ENCODE measurements around the gene ZNF689. TPM values are rescaled to one million over a fixed set of nuclear protein-coding genes. Genes with fewer than 3 reads are reported as not detected.
"Not testable (repeated sequence)": the region's sequence is repeated elsewhere in the genome, so short reads cannot be mapped to it uniquely, and the experiment has no call there.

ZNF689 gene
- total RNA-seq, 1 experiment from 2014 or later, result 21.1 TPM

DNA sequence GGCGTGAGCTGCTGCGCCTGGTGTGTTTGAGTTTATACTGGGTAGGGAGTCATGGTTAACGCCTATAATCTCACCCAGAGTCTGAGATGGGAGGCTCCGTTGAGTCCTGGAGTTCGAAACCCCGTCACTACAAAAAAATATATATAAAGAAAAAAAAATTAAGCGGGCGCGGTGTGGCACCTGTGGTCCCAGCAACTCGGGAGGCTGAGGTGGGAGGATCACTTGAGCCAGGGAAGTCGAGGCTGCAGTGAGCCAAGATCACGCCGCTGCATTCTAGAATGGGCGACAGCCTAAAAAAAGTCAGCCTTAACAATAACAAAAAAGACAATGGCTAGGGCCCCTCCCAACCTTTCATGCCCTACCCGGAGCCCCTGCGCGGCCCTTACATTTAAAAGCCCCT, 23.3 kb upstream of the ZNF689 start:
- Histone ChIP-seq H3T11ph (ENCODE audit: low read length) (no peak overlapping the region), H2AFZ (ENCODE audit: low read length) (no peak overlapping the region), H3K14ac (ENCODE audit: insufficient read depth, low read length) (no peak overlapping the region), H4K91ac (ENCODE audit: insufficient read length, low read depth, low read length) (no peak overlapping the region), H3K23me2 (ENCODE audit: insufficient read length, low read depth, low read length, poor library complexity, severe bottlenecking) (no peaks in the 10 kb centered on the region), H2BK15ac (ENCODE audit: low read depth, low read length) (no peak overlapping the region), H3K18ac (ENCODE audit: insufficient read length, low read depth, low read length) (no peak overlapping the region), H4K5ac (ENCODE audit: insufficient read length, low read depth, low read length) (no peak overlapping the region), H2BK120ac (ENCODE audit: low read depth, low read length, poor library complexity, severe bottlenecking) (peak overlapping the region; percentile 39), H3K23ac (ENCODE audit: insufficient read length, low read depth, low read length) (no peak overlapping the region), H3K4me1 (ENCODE audit: insufficient read depth, low read length) (no peaks in the 10 kb centered on the region), H3K56ac (ENCODE audit: insufficient read length, low read depth, low read length) (no peak overlapping the region), H3K9me3 (ENCODE audit: control insufficient read depth, low read depth, low read length) (no peaks in the 10 kb centered on the region), H3K79me2 (ENCODE audit: insufficient read depth, low read length) (no peaks in the 10 kb centered on the region), H3K79me1 (ENCODE audit: insufficient read depth, low read depth, low read length, poor library complexity, severe bottlenecking) (no peaks in the 10 kb centered on the region), H2BK12ac (ENCODE audit: insufficient read length, low read depth, low read length) (no peak overlapping the region), H3K27ac (ENCODE audit: insufficient read length, low read depth, low read length) (no peak overlapping the region), H2BK5ac (ENCODE audit: insufficient read length, low read length) (no peak overlapping the region), H2AK5ac (ENCODE audit: insufficient read length, low read length) (no peak overlapping the region), H3K27me3 (ENCODE audit: insufficient read depth, low read length) (no peaks in the 10 kb centered on the region), H2BK20ac (ENCODE audit: low read depth, low read length, poor library complexity, severe bottlenecking) (no peak overlapping the region), H3K4ac (ENCODE audit: low read depth, low read length) (no peak overlapping the region; the same call in 1 of the 2 replicates), H4K20me1 (ENCODE audit: control insufficient read depth, insufficient read depth, insufficient read length) (no peaks in the 10 kb centered on the region), H3K9ac (ENCODE audit: extremely low read depth, insufficient read length, low read length) (no peak overlapping the region), H3K4me2 (ENCODE audit: insufficient read depth, insufficient read length, low read length) (peak overlapping the region; percentile 38), H4K8ac (replicated peaks; ENCODE audit: insufficient read length, low read depth, low read length) (no peak overlapping the region)
- H3K27ac Mint-ChIP-seq, result no peak overlapping the region
- peak overlapping the region; percentile 92 to 94 for H3K4me3 Mint-ChIP-seq
- H3K9me3 Mint-ChIP-seq, result no peaks in the 10 kb centered on the region
- TF ChIP-seq CTCF (conservative IDR thresholded peaks at IDR 0.05), result no peak
- peaks cover 8% of the 10 kb centered on the region in 2 experiments for H3K4me1 Mint-ChIP-seq
- H3K36me3 Mint-ChIP-seq (ENCODE audit: insufficient read depth in 1 of 3, low read depth in 3 of 3), result no peaks in the 10 kb centered on the region; a peak in 1 of 7 replicates
- no peak for DNase-seq
- WGBS (ENCODE audit: extremely low coverage, insufficient read length, low lambda C conversion rate), result no CpG with 5 or more reads among the region's 17 CpGs
- peaks cover 10% of the 10 kb centered on the region for H3K27me3 Mint-ChIP-seq (ENCODE audit: low read depth)

DNA sequence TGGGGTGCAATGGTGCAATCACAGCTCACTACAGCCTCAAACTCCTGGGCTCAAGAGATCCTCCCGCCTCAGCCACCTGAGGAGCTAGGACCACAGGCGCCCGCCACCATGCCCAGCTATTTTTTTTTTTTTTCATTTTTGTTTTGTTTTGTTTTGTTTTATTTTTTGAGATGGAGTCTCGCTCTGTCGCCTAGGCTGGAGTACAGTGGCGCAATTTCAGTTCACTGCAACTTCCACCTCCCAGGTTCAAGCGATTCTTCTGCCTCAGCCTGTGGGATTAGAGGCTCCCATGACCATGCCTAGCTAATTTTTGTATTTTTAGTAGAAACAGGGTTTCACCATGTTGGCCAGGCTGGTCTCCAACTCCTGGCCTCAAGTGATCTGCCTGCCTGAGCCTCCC, 22.3 kb upstream of the ZNF689 start:
- H2AK5ac ChIP-seq (ENCODE audit: insufficient read length, low read length); H2AFZ ChIP-seq (ENCODE audit: low read length); H3K4me1 Mint-ChIP-seq; H3K23me2 ChIP-seq (ENCODE audit: insufficient read length, low read depth, low read length, poor library complexity, severe bottlenecking); H4K91ac ChIP-seq (ENCODE audit: insufficient read length, low read depth, low read length); H2BK5ac ChIP-seq (ENCODE audit: insufficient read length, low read length); H2BK20ac ChIP-seq (ENCODE audit: low read depth, low read length, poor library complexity, severe bottlenecking); H3K4me2 ChIP-seq (ENCODE audit: insufficient read depth, insufficient read length, low read length); H3K23ac ChIP-seq (ENCODE audit: insufficient read length, low read depth, low read length); H3K79me2 ChIP-seq (ENCODE audit: insufficient read depth, low read length); H3K9me3 ChIP-seq (ENCODE audit: control insufficient read depth, low read depth, low read length); H3K4ac ChIP-seq (ENCODE audit: low read depth, low read length); H3K56ac ChIP-seq (ENCODE audit: insufficient read length, low read depth, low read length); H2BK15ac ChIP-seq (ENCODE audit: low read depth, low read length); H2BK120ac ChIP-seq (ENCODE audit: low read depth, low read length, poor library complexity, severe bottlenecking); H3K79me1 ChIP-seq (ENCODE audit: insufficient read depth, low read depth, low read length, poor library complexity, severe bottlenecking); H3K27ac ChIP-seq (ENCODE audit: insufficient read length, low read depth, low read length); H4K5ac ChIP-seq (ENCODE audit: insufficient read length, low read depth, low read length); H2BK12ac ChIP-seq (ENCODE audit: insufficient read length, low read depth, low read length); H3K4me3 Mint-ChIP-seq; H4K8ac ChIP-seq (replicated peaks; ENCODE audit: insufficient read length, low read depth, low read length); H3K14ac ChIP-seq (ENCODE audit: insufficient read depth, low read length); H3K9me3 Mint-ChIP-seq; H3K18ac ChIP-seq (ENCODE audit: insufficient read length, low read depth, low read length); H3K36me3 Mint-ChIP-seq (ENCODE audit: insufficient read depth in 1 of 3, low read depth in 3 of 3); H3K4me1 ChIP-seq (ENCODE audit: insufficient read depth, low read length); H3K27ac Mint-ChIP-seq; H4K20me1 ChIP-seq (ENCODE audit: control insufficient read depth, insufficient read depth, insufficient read length); H3T11ph ChIP-seq (ENCODE audit: low read length); H3K9ac ChIP-seq (ENCODE audit: extremely low read depth, insufficient read length, low read length); H3K27me3 ChIP-seq (ENCODE audit: insufficient read depth, low read length); DNase-seq; H3K27me3 Mint-ChIP-seq (ENCODE audit: low read depth): not testable (repeated sequence)
- WGBS (ENCODE audit: extremely low coverage, insufficient read length, low lambda C conversion rate), result no CpG with 5 or more reads among the region's 7 CpGs

Measured in H9 (cell line).